ENCODE results near the gene LIPC.

The LIPC gene

DNA sequence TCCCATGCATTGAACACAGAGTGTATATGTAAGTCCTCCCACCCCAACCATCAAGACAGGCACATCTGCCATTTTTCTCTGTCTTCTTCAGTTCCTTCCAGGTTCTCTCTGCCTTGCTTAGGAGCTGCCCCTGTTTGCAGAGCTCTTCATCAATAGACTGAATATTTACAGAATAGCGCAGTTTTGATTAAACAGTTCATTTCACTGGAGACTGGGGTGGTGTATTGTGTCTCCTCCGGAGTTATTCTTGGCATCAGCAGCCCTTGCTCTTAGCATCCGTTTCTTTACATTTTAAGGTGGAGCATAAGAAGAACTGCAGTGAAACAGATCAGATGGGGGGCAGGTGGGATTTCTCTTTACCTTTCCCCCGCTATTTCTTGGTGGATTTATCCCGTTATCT, 87.7 kb downstream of the LIPC start:
- H3K36me3 ChIP-seq: no peaks in the 10 kb centered on the region
- H3K27ac ChIP-seq: peak overlapping the region; percentile 91
- TF ChIP-seq, protein P1, sequence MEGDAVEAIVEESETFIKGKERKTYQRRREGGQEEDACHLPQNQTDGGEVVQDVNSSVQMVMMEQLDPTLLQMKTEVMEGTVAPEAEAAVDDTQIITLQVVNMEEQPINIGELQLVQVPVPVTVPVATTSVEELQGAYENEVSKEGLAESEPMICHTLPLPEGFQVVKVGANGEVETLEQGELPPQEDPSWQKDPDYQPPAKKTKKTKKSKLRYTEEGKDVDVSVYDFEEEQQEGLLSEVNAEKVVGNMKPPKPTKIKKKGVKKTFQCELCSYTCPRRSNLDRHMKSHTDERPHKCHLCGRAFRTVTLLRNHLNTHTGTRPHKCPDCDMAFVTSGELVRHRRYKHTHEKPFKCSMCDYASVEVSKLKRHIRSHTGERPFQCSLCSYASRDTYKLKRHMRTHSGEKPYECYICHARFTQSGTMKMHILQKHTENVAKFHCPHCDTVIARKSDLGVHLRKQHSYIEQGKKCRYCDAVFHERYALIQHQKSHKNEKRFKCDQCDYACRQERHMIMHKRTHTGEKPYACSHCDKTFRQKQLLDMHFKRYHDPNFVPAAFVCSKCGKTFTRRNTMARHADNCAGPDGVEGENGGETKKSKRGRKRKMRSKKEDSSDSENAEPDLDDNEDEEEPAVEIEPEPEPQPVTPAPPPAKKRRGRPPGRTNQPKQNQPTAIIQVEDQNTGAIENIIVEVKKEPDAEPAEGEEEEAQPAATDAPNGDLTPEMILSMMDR (IDR thresholded peaks at IDR 0.05; ENCODE audit: low read depth, low read length): no peak
- DNase-seq: no peak
- H3K27me3 ChIP-seq (ENCODE audit: insufficient read depth, low read depth, severe bottlenecking): no peaks in the 10 kb centered on the region
- H3K9me3 ChIP-seq (ENCODE audit: severe bottlenecking): peaks cover 14% of the 10 kb centered on the region
- no peak overlapping the region for H3K4me3 ChIP-seq (ENCODE audit: low read depth, low read length)

DNA sequence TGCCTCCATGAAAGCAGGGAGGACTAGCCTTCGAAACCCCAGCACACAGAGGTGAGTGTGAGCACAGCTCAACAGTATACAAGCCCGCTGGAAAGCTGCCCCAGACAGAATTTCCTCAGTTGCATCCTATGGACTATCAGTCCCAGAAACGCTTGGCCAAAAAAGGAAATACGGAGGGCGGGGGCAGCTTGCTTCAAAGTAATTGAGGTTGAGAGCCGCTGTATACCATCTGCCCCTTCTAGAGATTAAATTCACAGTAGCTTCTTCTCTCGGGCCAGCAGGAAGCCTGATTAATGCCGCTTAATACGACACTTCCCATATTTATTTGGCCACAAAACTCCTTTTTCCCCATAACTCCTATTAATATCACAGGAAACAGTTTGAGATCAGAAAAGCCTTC, 88.7 kb downstream of the LIPC start:
- peak; percentile 89 for DNase-seq
- TF ChIP-seq, protein P1 (IDR thresholded peaks at IDR 0.05; ENCODE audit: low read depth, low read length): no peak
- peak overlapping the region; percentile 33 for H3K4me3 ChIP-seq (ENCODE audit: low read depth, low read length)
- H3K9me3 ChIP-seq (ENCODE audit: severe bottlenecking): peaks cover 6% of the 10 kb centered on the region
- no peaks in the 10 kb centered on the region for H3K36me3 ChIP-seq
- peak overlapping the region; percentile 91 for H3K27ac ChIP-seq
- no peaks in the 10 kb centered on the region for H3K27me3 ChIP-seq (ENCODE audit: insufficient read depth, low read depth, severe bottlenecking)

DNA sequence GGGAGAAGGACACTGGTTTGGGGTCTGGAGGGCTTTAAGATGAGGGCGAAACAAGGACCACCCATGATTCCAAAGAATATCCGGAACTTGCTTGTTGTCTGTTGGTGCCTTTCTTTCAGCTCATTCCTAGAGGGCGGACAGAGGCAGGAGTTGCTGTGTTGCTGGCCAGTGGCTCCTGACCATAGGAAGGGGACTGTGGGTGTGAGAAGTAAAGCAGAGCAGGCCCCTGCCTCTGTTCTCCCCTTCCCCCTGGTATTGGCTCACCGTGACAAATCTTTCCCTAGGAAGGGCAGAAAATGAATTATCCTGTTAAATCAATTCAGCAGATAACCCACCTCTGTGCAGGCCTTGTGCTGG, 89.1 kb downstream of the LIPC start:
- Histone ChIP-seq H3K27me3 (ENCODE audit: insufficient read depth, low read depth, severe bottlenecking) (no peaks in the 10 kb centered on the region), H3K36me3 (no peaks in the 10 kb centered on the region), H3K9me3 (ENCODE audit: severe bottlenecking) (peaks cover 6% of the 10 kb centered on the region), H3K4me3 (ENCODE audit: low read depth, low read length) (peak overlapping the region; percentile 33), H3K27ac (peak overlapping the region; percentile 91)
- DNase-seq: peak; percentile 22
- TF ChIP-seq, protein P1 (IDR thresholded peaks at IDR 0.05; ENCODE audit: low read depth, low read length): no peak

DNA sequence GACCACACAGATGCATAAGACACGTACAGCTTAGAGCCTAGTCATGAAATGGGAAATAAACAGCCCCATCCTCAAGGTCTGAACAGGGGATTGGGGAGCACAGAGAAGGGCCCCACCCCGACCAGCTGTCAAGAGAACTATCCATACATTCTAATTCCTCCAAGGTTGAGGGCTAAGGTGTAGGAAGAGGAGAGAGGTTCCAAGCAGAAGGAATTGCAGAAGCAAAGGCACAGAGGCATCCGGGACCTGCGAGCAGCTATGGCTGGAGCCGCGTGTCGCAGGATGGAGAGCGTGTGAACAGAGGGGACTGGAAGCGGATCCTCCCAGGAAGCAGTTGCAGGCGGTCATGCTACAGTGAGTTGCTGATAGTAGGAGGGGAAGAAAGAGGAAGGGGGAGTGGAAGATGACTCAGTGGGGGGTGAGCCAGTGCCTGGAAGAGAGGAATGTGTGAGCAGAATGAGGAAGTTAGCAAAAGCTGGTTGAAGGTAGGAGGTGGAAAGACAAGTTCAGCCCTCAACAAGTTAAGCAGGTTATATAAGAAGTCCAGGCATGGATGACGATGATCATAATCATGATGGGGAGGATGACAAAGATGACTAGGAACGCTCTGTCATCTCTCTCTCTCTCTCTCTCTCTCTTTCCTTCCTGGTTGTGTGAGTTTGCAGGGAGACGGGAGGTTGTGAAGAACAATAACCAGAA, 89.7 kb downstream of the LIPC start:
- peak; percentile 85 for DNase-seq
- Histone ChIP-seq H3K27me3 (ENCODE audit: insufficient read depth, low read depth, severe bottlenecking) (no peaks in the 10 kb centered on the region), H3K9me3 (ENCODE audit: severe bottlenecking) (peaks cover 6% of the 10 kb centered on the region), H3K36me3 (no peaks in the 10 kb centered on the region), H3K27ac (peak overlapping the region; percentile 91), H3K4me3 (ENCODE audit: low read depth, low read length) (peak overlapping the region; percentile 33)
- TF ChIP-seq, protein P1 (IDR thresholded peaks at IDR 0.05; ENCODE audit: low read depth, low read length): no peak

DNA sequence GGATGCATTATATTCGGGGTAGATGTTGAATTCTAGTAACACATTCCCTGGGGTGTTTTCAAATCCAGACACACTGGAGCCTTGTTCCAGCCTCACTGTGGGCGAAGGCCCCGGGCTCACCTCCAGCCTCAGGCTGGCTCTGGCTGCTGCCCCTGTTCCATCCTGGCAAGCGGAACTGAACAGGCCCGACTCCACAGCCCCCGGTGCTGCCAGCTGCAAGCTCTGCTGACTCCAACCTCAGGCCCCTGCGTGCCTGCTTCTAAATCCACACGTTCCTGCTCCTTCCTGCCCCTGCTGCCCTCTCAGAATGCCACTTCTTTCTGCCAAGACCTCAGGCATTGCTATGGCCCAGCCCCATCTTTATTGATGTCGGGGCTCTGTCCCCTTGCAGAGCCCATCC, 90.6 kb downstream of the LIPC start:
- no peak overlapping the region for H3K4me3 ChIP-seq (ENCODE audit: low read depth, low read length)
- H3K27me3 ChIP-seq (ENCODE audit: insufficient read depth, low read depth, severe bottlenecking): no peaks in the 10 kb centered on the region
- TF ChIP-seq, protein P1 (IDR thresholded peaks at IDR 0.05; ENCODE audit: low read depth, low read length): no peak
- H3K27ac ChIP-seq: peak overlapping the region; percentile 91
- no peak for DNase-seq
- peaks cover 2% of the 10 kb centered on the region for H3K9me3 ChIP-seq (ENCODE audit: severe bottlenecking)
- H3K36me3 ChIP-seq: no peaks in the 10 kb centered on the region

DNA sequence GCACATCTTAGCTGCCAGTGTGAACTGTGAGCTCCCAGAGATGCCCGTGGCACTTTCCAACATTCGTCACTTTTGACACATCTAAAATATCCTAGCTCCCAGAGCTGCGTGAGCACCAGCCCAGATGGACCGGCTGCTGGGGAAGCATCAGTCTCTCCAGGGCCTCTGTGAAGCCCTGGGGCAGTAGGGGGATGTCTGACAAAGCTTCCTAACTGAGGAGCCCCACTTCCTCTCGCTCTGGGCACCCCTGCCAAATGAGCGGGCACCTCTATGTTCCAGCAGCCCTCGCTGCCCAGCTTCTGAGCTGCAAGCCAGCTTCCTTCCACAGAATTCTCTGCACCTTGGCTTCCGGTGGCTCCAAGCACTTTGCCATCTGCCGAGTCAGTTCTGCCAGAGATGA, 91.1 kb downstream of the LIPC start:
- no peaks in the 10 kb centered on the region for H3K27me3 ChIP-seq (ENCODE audit: insufficient read depth, low read depth, severe bottlenecking)
- no peak for DNase-seq
- no peaks in the 10 kb centered on the region for H3K36me3 ChIP-seq
- no peak overlapping the region for H3K4me3 ChIP-seq (ENCODE audit: low read depth, low read length)
- H3K27ac ChIP-seq: no peak overlapping the region
- no peaks in the 10 kb centered on the region for H3K9me3 ChIP-seq (ENCODE audit: severe bottlenecking)
- TF ChIP-seq, protein P1 (IDR thresholded peaks at IDR 0.05; ENCODE audit: low read depth, low read length): no peak

Data from WERI-Rb-1 (cell line).